Endothelial cell of umbilical vein (primary cell): Measurements from ENCODE around the gene LIN7B. TPM values are rescaled to one million over a fixed set of nuclear protein-coding genes. Genes with fewer than 3 reads are reported as not detected.

Source experiments
- BruUV-seq: library from RNA; stranded (reverse); fragments of 400-500 nt; replicated peaks from 2 replicates; lab custom pipeline; 2021; lab: Mats Ljungman, UMichigan
- CTCF ChIA-PET: fragments of 300-600, 350-600 bp; sonication (Branson Sonifier 250); formaldehyde crosslinking; loops from one replicate; lab custom pipeline; 2021; ENCODE audit warnings: antibody characterized with exemption, inconsistent platforms; lab: Charles Lee
- POLR2A ChIA-PET: fragments of 300-600, 350-600 bp; sonication (Branson Sonifier 250); formaldehyde crosslinking; loops from one replicate; lab custom pipeline; 2021; ENCODE audit warnings: antibody characterized with exemption, inconsistent platforms; lab: Charles Lee
- DNase-seq: peaks from one replicate; pipeline ENCODE4 v3.0.0-alpha.2; 2011; ENCODE audit warnings: low read depth, low spot score
- FAIRE-seq: peaks from 2 replicates; lab custom pipeline; 2011; peaks lifted over from hg19 to GRCh38; lab: Jason Lieb, UNC
- H2AFZ ChIP-seq: 2 replicates; pipeline ENCODE4 v1.6.0; 2012; ENCODE audit warnings: low read depth, low read length, control low read depth, inconsistent platforms
- H3K27ac ChIP-seq: 2 replicates; pipeline ENCODE4 v1.5.1; 2011; ENCODE audit warnings: low read depth, mild to moderate bottlenecking, control low read depth, low read length, moderate library complexity; ENCODE audit not compliant: insufficient read depth
- H3K27me3 ChIP-seq, 2 experiments: 2 replicates each; pipeline versions ENCODE4 v1.6.0 to v1.6.1; 2011; ENCODE audit warnings: low read length in 2 of 2, mixed read lengths in 1 of 2; ENCODE audit not compliant: control insufficient read depth in 2 of 2, insufficient read depth in 2 of 2
- H3K36me3 ChIP-seq, 2 experiments: 2 replicates in 1 of 2; 3 replicates in 1 of 2; pipeline ENCODE4 v1.5.1; 2011; ENCODE audit warnings: low read length in 2 of 2, mild to moderate bottlenecking in 1 of 2, moderate library complexity in 1 of 2; ENCODE audit not compliant: control insufficient read depth in 2 of 2, insufficient read depth in 2 of 2; ENCODE audit errors: extremely low read depth in 1 of 2
- H3K4me1 ChIP-seq: 3 replicates; pipeline ENCODE4 v1.5.1; 2011; ENCODE audit warnings: mild to moderate bottlenecking, low read length; ENCODE audit not compliant: control insufficient read depth, insufficient read depth; ENCODE audit errors: extremely low read depth
- H3K4me2 ChIP-seq: 2 replicates; pipeline ENCODE4 v1.6.1; 2011; ENCODE audit warnings: low read length, control low read depth, mixed read lengths; ENCODE audit not compliant: insufficient read depth
- H3K4me3 ChIP-seq, 3 experiments: fragments of 200-600 bp in 1 of 3; sonication (generic), shearing (Covaris generic) in 1 of 3; replicated peaks in 1 of 3; 2 replicates each; pipeline ENCODE4 v1.5.1; 2011 to 2016; ENCODE audit warnings: control low read depth in 3 of 3, low read length in 3 of 3, mild to moderate bottlenecking in 2 of 3, inconsistent platforms in 1 of 3, low read depth in 1 of 3, moderate library complexity in 1 of 3; ENCODE audit not compliant: insufficient read depth in 1 of 3
- H3K79me2 ChIP-seq: 2 replicates; pipeline ENCODE4 v1.6.0; 2012; ENCODE audit warnings: low read length, inconsistent platforms; ENCODE audit not compliant: control insufficient read depth, insufficient read depth
- H3K9ac ChIP-seq: replicated peaks from 2 replicates; pipeline ENCODE3; 2011; ENCODE audit warnings: low read length, control low read depth; ENCODE audit not compliant: insufficient read depth; ENCODE audit errors: extremely low read depth
- H3K9me1 ChIP-seq: replicated peaks from 3 replicates; pipeline ENCODE4 v1.6.0; 2011; ENCODE audit warnings: mild to moderate bottlenecking, low read length; ENCODE audit not compliant: control insufficient read depth, insufficient read depth; ENCODE audit errors: extremely low read depth
- H3K9me3 ChIP-seq: replicated peaks from 2 replicates; pipeline ENCODE4 v1.5.1; 2012; ENCODE audit warnings: low read length, inconsistent platforms; ENCODE audit not compliant: control insufficient read depth, insufficient read depth
- H4K20me1 ChIP-seq: replicated peaks from 2 replicates; pipeline ENCODE3; 2011; ENCODE audit warnings: mild to moderate bottlenecking, low read length; ENCODE audit not compliant: control insufficient read depth, insufficient read depth; ENCODE audit errors: extremely low read depth
- FOS ChIP-seq: IDR thresholded peaks from 2 replicates; pipeline ENCODE4 v1.6.1; 2011; ENCODE audit warnings: mild to moderate bottlenecking, low read length, moderate library complexity, borderline replicate concordance; ENCODE audit not compliant: insufficient read depth
- GATA2 ChIP-seq: IDR thresholded peaks from 2 replicates; pipeline ENCODE4 v1.7.0; 2011; ENCODE audit warnings: low read depth, mild to moderate bottlenecking, moderate library complexity, mixed read lengths, low read length; ENCODE audit not compliant: insufficient read length, insufficient read depth
- MAX ChIP-seq: IDR thresholded peaks from 2 replicates; pipeline ENCODE4 v1.6.1; 2011; ENCODE audit not compliant: insufficient read depth, insufficient read length
- MYC ChIP-seq: IDR thresholded peaks from one replicate; pipeline ENCODE4 v1.6.1; 2011; ENCODE audit warnings: mild to moderate bottlenecking, low read depth, low read length
- POLR2A ChIP-seq: IDR thresholded peaks from 2 replicates; pipeline ENCODE4 v1.6.1; 2012; ENCODE audit warnings: low read depth, mild to moderate bottlenecking, control low read depth, low read length
- dilution Hi-C: fragments of 300-500 bp; cut with MboI; formaldehyde crosslinking; loops from one replicate; pipeline ENCODE4 v1.15.0; 2019; ENCODE audit warnings: low sequenced_read_pairs; ENCODE audit not compliant: extremely low pct_ligation_motif_present
- intact Hi-C: fragments of 100-400 bp; cut with micrococcal nuclease; formaldehyde crosslinking; loops from one replicate; pipeline ENCODE4 v1.10.0; 2022
- polyA plus RNA-seq, 4 experiments: library from polyadenylated mRNA; depleted of rRNA in 3 of 4; stranded (reverse) in 3 of 4; unstranded in 1 of 4; fragments of >200 nt; gene quantifications; 2 replicates each; pipeline versions ENCODE4 v1.2.1 to v1.2.3, GENCODE V29; 2011 to 2012; ENCODE audit warnings: missing spikeins in 1 of 4
- total RNA-seq: library from RNA; stranded (reverse); gene quantifications from 2 replicates; pipeline ENCODE4 v1.2.3, GENCODE V29; 2021
- TF ChIP-seq, protein P1 (sequence below), 2 donors: IDR thresholded peaks; 1 replicate in 1 of 2; 2 replicates in 1 of 2; pipeline ENCODE4 v1.5.1; 2011; ENCODE audit warnings: low read length in 2 of 2, mild to moderate bottlenecking in 2 of 2, moderate library complexity in 2 of 2, control low read depth in 1 of 2, inconsistent platforms in 1 of 2, low read depth in 1 of 2; ENCODE audit not compliant: insufficient read depth in 1 of 2; ENCODE audit errors: extremely low read depth in 1 of 2

The LIN7B gene
- total and polyA plus RNA-seq, 2 donors (not counting 3 experiments of a cell fraction or from before 2014, with no cell fraction given): 2.2 to 4.2 TPM

- intact Hi-C loops (no loop called here), dilution Hi-C loops (no loop called here)
- H3K36me3 ChIP-seq: no peaks in the 10 kb centered on the region
- no peaks in the 10 kb centered on the region for H3K27me3 ChIP-seq
- no peak overlapping the region for H3K27ac ChIP-seq
- ChIA-PET CTCF (interaction anchor here (1.0 to 1.3 kb wide), 3 partner anchors 9 to 57 kb away, joined by 3 to 4 read pairs (median 4); no protein-coding TSS in a partner anchor), POLR2A (no interaction called here)
- H3K9me3 ChIP-seq: no peaks in the 10 kb centered on the region
- H3K9ac ChIP-seq: no peak overlapping the region
- H3K4me1 ChIP-seq: peaks cover 4% of the 10 kb centered on the region
- no peaks in the 10 kb centered on the region for H4K20me1 ChIP-seq
- no peaks in the 10 kb centered on the region for H3K9me1 ChIP-seq
- no peaks in the 10 kb centered on the region for H3K79me2 ChIP-seq
- no peak for FAIRE-seq
- BruUV-seq: no TSS peak
- H3K4me2 ChIP-seq: no peak overlapping the region
- TF ChIP-seq, protein P1, sequence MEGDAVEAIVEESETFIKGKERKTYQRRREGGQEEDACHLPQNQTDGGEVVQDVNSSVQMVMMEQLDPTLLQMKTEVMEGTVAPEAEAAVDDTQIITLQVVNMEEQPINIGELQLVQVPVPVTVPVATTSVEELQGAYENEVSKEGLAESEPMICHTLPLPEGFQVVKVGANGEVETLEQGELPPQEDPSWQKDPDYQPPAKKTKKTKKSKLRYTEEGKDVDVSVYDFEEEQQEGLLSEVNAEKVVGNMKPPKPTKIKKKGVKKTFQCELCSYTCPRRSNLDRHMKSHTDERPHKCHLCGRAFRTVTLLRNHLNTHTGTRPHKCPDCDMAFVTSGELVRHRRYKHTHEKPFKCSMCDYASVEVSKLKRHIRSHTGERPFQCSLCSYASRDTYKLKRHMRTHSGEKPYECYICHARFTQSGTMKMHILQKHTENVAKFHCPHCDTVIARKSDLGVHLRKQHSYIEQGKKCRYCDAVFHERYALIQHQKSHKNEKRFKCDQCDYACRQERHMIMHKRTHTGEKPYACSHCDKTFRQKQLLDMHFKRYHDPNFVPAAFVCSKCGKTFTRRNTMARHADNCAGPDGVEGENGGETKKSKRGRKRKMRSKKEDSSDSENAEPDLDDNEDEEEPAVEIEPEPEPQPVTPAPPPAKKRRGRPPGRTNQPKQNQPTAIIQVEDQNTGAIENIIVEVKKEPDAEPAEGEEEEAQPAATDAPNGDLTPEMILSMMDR (IDR thresholded peaks at IDR 0.05; ENCODE audit: extremely low read depth in 1 of 2, insufficient read depth in 1 of 2, low read depth in 1 of 2, low read length in 2 of 2): no peak
- TF ChIP-seq MAX (no peak), GATA2 (no peak), MYC (no peak), FOS (no peak), POLR2A (no peak)
- no peak for DNase-seq
- H3K4me3 ChIP-seq: no peak overlapping the region
- no peak overlapping the region for H2AFZ ChIP-seq
Observed at GRCh38 chr19:49141352-49141751, 27.2 kb downstream of the LIN7B start.
